ENCODE results near the gene SCN2A.
"Not testable (repeated sequence)": the region's sequence is repeated elsewhere in the genome, so short reads cannot be mapped to it uniquely, and the experiment has no call there.

SCN2A gene

DNA sequence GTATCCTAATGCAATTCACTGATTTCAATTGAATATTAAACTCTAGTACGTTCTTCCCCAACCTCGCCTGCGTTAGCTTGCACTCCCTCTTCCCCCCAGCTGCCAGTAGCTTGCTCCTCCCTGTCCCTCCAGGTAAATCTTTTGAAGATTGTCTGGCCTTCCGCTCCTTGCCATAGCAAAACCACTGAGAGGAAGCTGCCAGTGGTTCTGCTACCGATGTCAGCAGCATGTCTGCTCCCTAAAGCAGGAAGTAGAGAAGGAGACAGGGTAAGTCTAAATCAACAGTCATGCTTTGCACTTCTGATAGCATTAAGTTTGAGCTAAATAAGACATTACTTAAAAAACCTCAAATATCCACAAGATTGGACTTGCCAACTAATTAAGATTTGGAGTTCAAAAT, 89.1 kb downstream of the SCN2A start:
- DNase-seq (ENCODE audit: low read depth) = no peak

DNA sequence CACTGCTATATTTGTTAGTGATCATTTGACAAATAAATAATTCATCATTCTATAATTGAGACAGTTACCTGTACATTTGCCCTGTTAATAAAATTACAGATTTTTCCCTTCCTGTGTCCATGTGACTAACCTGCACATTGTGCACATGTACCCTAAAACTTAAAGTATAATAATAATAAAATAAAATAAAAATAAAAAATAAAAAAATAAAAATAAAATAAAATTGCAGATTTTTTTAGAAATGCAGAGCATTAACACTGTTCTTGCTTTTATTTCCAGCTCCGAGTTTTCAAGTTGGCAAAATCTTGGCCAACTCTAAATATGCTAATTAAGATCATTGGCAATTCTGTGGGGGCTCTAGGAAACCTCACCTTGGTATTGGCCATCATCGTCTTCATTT, 105.1 kb downstream of the SCN2A start:
- DNase-seq (ENCODE audit: low read depth) = not testable (repeated sequence)

DNA sequence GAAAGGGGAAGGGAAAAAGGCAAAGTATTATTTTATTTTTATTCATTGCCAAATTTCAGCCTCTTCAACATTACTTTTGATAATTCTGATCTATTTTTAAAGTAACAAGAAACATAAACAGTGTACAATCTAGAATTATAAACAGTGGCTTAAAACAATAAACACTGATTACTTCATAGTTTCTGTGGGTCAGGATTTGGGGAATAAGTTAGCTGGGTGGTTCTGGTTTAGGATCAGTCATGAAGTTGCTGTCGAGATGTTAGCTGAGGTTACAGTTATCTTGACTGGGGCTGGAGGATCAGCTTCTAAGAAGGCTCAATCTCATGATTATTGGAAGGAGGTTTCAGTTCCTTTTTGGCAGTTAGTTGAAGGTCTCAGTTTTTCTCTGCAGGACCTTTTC, 109.2 kb downstream of the SCN2A start:
- no peak for DNase-seq (ENCODE audit: low read depth)

DNA sequence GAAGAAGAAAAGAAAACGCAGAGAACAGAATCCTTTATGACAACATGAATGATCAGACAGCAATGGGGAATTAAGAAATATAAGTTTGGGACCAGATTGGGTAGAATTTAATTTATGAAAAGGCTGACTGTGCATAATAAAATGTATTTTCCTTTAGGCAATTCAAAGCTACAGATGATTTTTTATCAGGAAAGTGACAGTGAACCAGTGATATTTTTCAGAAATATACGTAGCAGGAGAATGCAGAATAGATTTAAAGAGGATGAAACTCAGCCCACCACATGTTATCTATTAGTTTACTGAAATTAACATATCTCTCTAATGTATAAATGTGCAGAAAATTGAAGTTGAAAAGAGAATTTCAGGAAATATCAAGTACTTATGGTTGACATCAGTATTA, 110.0 kb downstream of the SCN2A start:
- no peak for DNase-seq (ENCODE audit: low read depth)

DNA sequence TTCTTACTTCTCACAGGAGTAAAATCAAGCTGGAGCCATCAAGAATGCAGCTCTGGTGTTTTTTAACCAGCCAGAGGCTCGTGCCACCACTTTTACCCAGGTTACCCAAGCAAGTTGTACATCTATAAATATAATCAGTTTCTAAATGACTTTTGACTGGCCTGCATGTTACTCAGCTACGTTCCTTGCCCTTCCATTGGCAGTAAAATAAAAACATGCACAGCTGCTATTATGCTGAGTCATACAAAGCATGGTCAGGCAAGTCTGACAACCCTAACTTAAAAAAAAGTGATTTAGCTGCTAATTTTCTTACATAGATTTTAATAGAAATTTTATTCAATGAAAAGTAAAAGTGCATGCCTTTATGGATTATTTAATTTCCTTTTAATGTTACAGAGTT, 118.5 kb downstream of the SCN2A start:
- peak; percentile 57 for DNase-seq (ENCODE audit: low read depth)

GRCh38 chr2:165361514-165361913, 122.3 kb downstream of the SCN2A start:
- DNase-seq (ENCODE audit: low read depth) = no peak

DNA sequence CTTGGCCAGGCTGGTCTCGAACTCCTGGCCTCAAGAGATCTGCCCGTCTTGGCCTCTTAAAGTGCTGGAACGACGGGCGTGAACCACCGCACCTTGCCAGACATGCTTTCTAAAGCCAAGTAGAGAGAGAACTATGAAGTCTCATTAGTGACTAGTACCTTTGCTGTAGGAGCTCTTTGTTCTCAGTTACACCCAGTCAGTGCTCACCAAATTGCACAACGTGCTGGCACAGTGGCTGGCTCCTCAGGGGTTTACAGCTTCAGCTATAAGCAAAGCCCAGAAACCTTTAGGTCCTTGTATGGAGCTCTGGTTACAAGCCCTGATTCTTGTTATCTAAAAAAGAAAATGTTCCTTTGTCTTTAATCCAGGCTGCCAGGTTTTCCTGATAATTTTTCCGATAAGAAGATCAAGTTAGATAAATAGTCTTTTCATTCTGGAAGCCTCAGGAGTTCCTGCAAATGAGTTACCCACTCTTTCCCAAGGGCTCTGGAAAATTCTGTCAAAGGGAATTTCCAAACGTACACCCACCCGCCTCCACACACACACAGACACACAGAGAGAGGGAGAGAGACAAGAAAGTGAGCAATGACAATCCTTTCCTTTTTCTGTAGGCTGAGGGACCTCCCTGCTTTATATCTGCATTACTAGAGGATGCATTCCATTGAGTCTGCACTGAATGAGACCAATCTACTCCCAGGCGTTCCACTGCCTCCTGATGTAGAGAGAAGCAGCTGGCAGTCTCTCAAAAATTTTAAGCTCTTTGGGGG, 130.1 kb downstream of the SCN2A start:
- DNase-seq (ENCODE audit: low read depth) = no peak

GRCh38 chr2:165369898-165370296, 130.7 kb downstream of the SCN2A start:
- DNase-seq (ENCODE audit: low read depth) = no peak

DNA sequence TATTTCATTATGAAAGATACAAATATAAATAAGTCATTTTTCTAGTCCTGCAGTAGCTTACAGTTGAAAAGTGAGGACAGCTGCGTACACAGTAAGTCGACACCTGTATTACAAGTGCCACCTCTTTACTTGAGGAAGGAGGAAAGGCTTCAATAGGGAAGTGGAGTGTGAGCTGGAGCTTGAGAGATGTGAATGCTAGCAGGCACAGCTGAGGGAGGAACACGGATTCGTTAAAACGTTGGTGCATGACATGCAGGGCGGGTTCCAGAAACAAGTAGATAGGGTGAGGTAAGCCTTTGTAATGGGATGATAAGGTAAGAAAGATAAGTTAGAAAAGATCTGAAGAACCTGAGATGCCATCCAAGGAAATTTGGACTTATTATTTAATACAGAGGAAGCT, 132.1 kb downstream of the SCN2A start:
- no peak for DNase-seq (ENCODE audit: low read depth)

DNA sequence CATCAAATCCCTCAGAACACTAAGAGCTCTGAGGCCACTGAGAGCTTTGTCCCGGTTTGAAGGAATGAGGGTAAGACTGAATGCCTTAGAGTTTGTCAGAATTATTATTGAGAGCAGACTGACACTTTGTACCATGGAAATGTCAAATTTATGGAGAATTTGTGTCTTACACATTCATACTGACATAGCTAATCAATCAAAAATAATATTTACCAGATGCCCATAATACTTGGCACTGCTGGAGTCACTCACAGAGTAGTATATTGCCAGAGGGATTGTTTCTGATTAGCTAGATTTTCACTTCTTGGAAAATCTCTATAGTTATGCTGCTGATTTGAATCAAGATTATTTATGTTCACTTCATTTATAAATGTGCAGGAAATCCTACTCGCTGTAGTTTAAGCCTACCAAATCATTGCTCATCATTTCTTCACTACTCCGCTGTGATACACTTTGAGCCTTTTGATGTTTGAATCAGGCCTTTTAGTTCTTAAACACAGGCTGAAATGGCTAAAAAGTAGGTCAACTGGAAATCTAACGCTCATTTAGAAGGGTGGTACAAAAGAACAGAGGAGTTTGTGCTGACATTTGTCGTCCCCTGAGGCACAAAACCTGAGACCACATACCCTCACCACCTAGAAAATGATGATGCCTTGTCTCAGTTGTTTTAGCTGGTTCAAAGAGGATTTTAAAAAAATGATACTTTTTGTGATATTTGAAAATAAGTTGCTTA, 134.2 kb downstream of the SCN2A start:
- no peak for DNase-seq (ENCODE audit: low read depth)

- DNase-seq (ENCODE audit: low read depth) = no peak
Observed at GRCh38 chr2:165376571-165376975, 137.4 kb downstream of the SCN2A start.

- no peak for DNase-seq (ENCODE audit: low read depth)
Observed at GRCh38 chr2:165382362-165382761, 143.1 kb downstream of the SCN2A start.

DNA sequence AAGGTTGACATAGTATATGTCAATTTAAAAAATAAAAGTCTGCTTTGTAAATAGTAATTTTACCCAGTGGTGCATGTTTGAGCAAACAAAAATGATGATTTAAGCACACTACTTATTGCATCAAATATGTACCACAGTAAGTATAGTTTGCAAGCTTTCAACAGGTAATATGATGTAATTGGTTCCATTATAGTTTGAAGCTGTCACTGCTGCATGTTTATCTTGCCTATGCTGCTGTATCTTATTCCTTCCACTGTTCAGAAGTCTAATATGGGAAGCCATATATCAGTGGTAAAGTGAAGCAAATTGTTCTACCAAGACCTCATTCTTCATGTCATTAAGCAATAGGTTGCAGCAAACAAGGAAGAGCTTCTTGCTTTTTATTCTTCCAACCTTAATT, 151.7 kb downstream of the SCN2A start:
- DNase-seq (ENCODE audit: low read depth) = no peak

- no peak for DNase-seq (ENCODE audit: low read depth)
Observed at GRCh38 chr2:165391791-165392190, 152.6 kb downstream of the SCN2A start.

- not testable (repeated sequence) for DNase-seq (ENCODE audit: low read depth)
Observed at GRCh38 chr2:165398603-165399002, 159.4 kb downstream of the SCN2A start.

DNA sequence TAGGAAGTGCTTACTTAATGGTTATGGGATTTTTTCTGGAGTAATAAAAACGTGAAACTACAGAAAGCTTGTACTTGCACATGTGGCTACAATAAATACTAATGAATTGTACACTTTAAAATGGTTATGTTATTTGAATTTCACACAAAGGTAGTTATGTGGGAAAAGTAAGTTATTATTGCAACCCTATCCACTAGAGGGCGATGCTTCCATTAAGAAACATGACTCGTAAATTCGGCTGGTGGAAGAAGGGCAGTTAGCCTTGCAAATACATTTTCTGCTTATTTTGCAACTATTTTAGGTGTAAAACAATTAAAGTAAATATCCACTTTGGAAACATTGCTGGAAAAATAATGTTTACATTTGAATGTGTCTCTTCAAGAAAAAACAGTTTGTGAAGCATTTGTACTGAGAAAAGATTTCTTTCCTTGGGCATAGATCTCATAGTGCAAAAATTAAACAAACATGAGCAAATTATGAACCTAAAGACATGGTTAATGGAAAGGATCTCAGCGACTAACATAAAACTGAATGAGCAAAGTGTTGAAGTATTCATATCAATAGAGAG, 162.2 kb downstream of the SCN2A start:
- DNase-seq (ENCODE audit: low read depth) = peak; percentile 57

GRCh38 chr2:165402162-165402561, 162.9 kb downstream of the SCN2A start:
- DNase-seq (ENCODE audit: low read depth) = no peak

DNA sequence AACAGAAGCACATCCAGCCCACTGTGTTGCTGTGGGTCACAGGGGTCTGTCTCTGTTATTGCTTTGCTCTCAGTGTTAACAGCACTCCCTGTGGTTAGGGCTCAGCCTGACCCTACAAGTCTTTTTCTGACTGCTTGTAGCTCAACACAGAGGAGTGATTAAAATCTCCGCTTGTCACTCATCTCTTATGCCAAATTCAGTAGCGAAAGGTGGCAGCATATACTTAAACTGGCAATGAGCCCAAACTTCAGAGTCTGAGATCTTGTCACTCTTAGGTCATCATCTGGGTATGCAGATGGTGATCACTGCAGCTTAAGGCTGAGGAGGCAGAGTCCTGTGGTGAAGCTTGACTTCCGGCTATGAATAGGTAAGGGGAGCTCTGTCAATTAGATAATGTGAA, 167.0 kb downstream of the SCN2A start:
- no peak for DNase-seq (ENCODE audit: low read depth)

GRCh38 chr2:165407466-165407865, 168.3 kb downstream of the SCN2A start:
- DNase-seq (ENCODE audit: low read depth) = no peak

GRCh38 chr2:165408186-165408585, 169.0 kb downstream of the SCN2A start:
- DNase-seq (ENCODE audit: low read depth) = no peak

DNA sequence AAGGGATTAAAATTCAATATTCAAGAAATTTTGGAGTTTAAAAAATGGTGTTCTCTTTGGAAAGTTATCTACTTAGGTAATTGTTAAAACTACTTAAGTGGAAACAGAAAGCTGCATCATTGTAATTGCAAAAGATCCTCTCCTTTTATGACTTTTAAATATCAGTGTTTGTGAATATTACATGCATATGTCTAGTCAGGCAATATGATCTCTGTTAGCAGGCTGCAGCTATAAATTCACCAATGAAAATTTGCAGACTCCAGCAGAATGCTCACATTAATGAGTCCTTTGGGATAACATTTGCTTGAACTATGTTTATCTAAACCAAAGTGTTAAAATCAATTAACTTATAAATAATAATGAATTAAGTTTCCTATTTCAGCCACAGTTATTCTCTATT, 171.1 kb downstream of the SCN2A start:
- no peak for DNase-seq (ENCODE audit: low read depth)

GRCh38 chr2:165414187-165414586, 175.0 kb downstream of the SCN2A start:
- no peak for DNase-seq (ENCODE audit: low read depth)

DNA sequence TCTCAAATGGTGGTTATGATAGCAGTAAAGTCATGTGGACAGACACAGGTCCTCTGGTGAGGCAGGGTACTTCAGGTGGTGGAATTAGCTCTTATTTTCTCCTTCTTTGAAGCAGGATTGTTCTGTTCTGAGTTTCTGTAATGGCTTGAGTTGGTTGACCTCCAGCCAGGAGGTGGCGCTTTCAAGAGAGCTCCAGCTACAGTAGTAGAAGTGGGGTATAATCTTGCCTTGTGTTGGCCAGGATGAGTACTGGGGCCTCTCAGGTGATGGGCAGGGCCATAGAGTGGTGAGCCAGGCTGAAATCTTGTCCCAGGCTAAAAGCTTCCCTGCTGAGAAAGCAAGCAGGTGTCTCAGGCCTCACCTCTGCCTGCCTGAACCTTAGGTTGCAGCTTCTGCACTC, 177.8 kb downstream of the SCN2A start:
- DNase-seq (ENCODE audit: low read depth) = no peak

All from stromal cell of bone marrow (primary cell).